ENCODE measurements around the gene NANP. TPM values are rescaled to one million over a fixed set of nuclear protein-coding genes. Genes with fewer than 3 reads are reported as not detected.

NANP gene
- polyA plus RNA-seq, 1 of the 3 experiments (the other 2 are of a cell fraction) = 1.9 TPM

DNA sequence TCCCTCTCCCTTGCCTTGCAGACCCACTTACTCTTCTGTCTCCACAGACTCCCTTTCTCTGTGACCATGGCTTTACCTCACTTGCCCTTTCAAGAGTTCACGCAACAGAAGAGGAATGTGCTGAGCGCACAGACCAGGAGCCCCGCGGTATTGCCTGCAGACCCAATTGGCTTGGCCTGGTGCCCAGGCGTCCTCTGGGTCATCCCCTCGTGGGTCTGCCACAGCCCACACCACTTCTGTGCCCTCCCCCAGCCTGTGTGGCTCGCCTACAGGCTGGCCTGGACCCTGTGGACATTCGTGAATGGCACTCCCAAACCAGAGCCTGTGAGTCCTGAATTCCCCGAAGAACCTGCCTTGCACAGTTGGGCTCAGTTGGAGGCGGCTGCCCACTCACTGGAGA lies 23.2 kb downstream of the NANP start:
- no peak for DNase-seq
- POLR2A ChIA-PET = no interaction called here
- H4K20me1 ChIP-seq (ENCODE audit: insufficient read depth) = no peaks in the 10 kb centered on the region
- no peaks in the 10 kb centered on the region for H3K27me3 ChIP-seq (ENCODE audit: insufficient read depth)
- no peak overlapping the region for H3K27ac ChIP-seq (ENCODE audit: low read depth in 2 of 2, low read length in 1 of 2)
- no peaks in the 10 kb centered on the region for H3K79me2 ChIP-seq (ENCODE audit: insufficient read depth)
- H3K9me2 ChIP-seq = no peaks in the 10 kb centered on the region
- H3K4me3 ChIP-seq (ENCODE audit: low read depth in 2 of 2, low read length in 1 of 2) = no peak overlapping the region
- no peak for TF ChIP-seq RCOR1 (IDR thresholded peaks at IDR 0.05; ENCODE audit: low read length)
- TF ChIP-seq, protein P1, sequence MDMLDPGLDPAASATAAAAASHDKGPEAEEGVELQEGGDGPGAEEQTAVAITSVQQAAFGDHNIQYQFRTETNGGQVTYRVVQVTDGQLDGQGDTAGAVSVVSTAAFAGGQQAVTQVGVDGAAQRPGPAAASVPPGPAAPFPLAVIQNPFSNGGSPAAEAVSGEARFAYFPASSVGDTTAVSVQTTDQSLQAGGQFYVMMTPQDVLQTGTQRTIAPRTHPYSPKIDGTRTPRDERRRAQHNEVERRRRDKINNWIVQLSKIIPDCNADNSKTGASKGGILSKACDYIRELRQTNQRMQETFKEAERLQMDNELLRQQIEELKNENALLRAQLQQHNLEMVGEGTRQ (IDR thresholded peaks at IDR 0.05; ENCODE audit: borderline replicate concordance, low read depth, low read length) = no peak
- no peak for TF ChIP-seq SMC3 (IDR thresholded peaks at IDR 0.05; ENCODE audit: low read depth, low read length)
- TF ChIP-seq TAF1 (IDR thresholded peaks at IDR 0.05; ENCODE audit: borderline replicate concordance, low read depth, low read length) = no peak
- no peak for TF ChIP-seq FOXJ3 (CRISPR knock-in tag; IDR thresholded peaks at IDR 0.05)
- no peak for TF ChIP-seq ZBTB33 (IDR thresholded peaks at IDR 0.05; ENCODE audit: borderline replicate concordance, low read depth)
- TF ChIP-seq RFX5 (IDR thresholded peaks at IDR 0.05; ENCODE audit: low read length) = no peak
- TF ChIP-seq EZH2phosphoT487 (IDR thresholded peaks at IDR 0.05; ENCODE audit: borderline replicate concordance, low read depth) = no peak
- no peak for TF ChIP-seq FOSL2 (IDR thresholded peaks at IDR 0.05; ENCODE audit: borderline replicate concordance, low read depth)
- TF ChIP-seq GATA2 (CRISPR knock-in tag; IDR thresholded peaks at IDR 0.05) = no peak
- no peak for TF ChIP-seq JUND (IDR thresholded peaks at IDR 0.05)
- TF ChIP-seq GABPA (IDR thresholded peaks at IDR 0.05; ENCODE audit: low read depth) = no peak
- no peak for TF ChIP-seq IRF3 (IDR thresholded peaks at IDR 0.05; ENCODE audit: low read depth, low read length)
- no peak for TF ChIP-seq RAD21 (IDR thresholded peaks at IDR 0.05; ENCODE audit: low read length)
- no peak for TF ChIP-seq NFIC (IDR thresholded peaks at IDR 0.05; ENCODE audit: borderline replicate concordance)
- no peak for TF ChIP-seq MEF2A (IDR thresholded peaks at IDR 0.05; ENCODE audit: borderline replicate concordance, low read depth)
- TF ChIP-seq TEAD4 (IDR thresholded peaks at IDR 0.05; ENCODE audit: borderline replicate concordance, insufficient read depth) = no peak
- TF ChIP-seq REST (IDR thresholded peaks at IDR 0.05; ENCODE audit: low read depth, low read length) = no peak
- no peak for TF ChIP-seq EP300 (IDR thresholded peaks at IDR 0.05; ENCODE audit: borderline replicate concordance in 1 of 2, low read depth in 1 of 2, low read length in 1 of 2)
- H3K4me2 ChIP-seq = no peak overlapping the region
- H3K4me1 ChIP-seq (ENCODE audit: control insufficient read depth in 1 of 2, insufficient read depth in 2 of 2, low read depth in 1 of 2, low read length in 1 of 2) = peaks cover 0 to 4% of the 10 kb centered on the region in 2 experiments; a peak in 1 of 4 replicates
- no peaks in the 10 kb centered on the region for H3K36me3 ChIP-seq (replicated peaks in 1 of 2; ENCODE audit: control insufficient read depth in 1 of 2, insufficient read depth in 2 of 2, low read length in 1 of 2)
- CTCF ChIA-PET = no interaction called here
- H2AFZ ChIP-seq (ENCODE audit: low read depth) = no peak overlapping the region
- WGBS (ENCODE audit: low lambda C conversion rate) = 83% methylated on average over 6 of the region's 10 CpGs
- no peaks in the 10 kb centered on the region for H3F3A ChIP-seq (replicated peaks; ENCODE audit: insufficient read depth)
- H3K9me3 ChIP-seq = no peaks in the 10 kb centered on the region
- H3K9ac ChIP-seq = no peak overlapping the region

Measured in SK-N-SH (cell line).